GM18508 (cell line): ENCODE measurements around the gene POLR1F.
A peak's percentile ranks its signal among the peaks of the same experiment; 100 is the strongest.

Experiments
- ATAC-seq: cut with Tn5 transposase; IDR thresholded peaks from one replicate; pipeline ENCODE4 v1.9.1; 2021; ENCODE audit warnings: moderate number of reproducible peaks; ENCODE audit not compliant: insufficient read depth, unreplicated experiment

The POLR1F gene

DNA sequence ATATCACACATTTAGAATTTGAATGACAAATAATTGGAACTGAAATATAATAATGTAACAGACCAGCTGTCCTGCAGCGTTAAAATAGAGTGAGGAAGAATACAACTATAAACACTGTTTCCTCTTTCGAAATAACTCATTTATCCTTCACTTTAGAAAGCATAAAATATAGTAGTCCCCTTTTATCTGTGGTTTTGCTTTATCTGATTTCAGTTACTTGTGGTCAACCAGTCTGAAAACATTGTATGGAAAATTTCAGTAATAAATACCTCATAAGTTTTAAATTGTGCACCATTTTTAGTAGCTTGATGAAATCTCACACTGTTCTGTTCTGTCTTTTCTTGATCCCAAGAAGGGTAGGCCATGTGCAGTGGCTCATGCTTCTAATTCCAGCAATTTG is 31.7 kb downstream of the POLR1F start:
- ATAC-seq = peak; percentile 97

DNA sequence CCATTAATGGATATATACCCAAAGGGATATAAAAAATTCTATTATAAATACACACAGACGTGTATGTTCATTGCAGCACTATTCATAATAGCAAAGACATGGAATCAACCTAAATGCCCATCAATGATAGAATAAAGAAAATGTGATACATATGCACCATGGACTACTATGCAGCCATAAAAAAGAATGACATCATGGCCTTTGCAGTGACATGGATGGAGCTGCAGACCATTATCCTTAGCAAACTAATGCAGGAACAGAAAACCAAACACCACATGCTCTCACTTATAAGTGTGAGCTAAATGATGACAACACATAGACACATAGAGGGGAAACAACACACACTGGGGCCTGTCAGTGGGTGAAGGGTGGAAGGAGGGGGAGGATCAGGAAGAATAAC is 33.0 kb downstream of the POLR1F start:
- no peak for ATAC-seq

DNA sequence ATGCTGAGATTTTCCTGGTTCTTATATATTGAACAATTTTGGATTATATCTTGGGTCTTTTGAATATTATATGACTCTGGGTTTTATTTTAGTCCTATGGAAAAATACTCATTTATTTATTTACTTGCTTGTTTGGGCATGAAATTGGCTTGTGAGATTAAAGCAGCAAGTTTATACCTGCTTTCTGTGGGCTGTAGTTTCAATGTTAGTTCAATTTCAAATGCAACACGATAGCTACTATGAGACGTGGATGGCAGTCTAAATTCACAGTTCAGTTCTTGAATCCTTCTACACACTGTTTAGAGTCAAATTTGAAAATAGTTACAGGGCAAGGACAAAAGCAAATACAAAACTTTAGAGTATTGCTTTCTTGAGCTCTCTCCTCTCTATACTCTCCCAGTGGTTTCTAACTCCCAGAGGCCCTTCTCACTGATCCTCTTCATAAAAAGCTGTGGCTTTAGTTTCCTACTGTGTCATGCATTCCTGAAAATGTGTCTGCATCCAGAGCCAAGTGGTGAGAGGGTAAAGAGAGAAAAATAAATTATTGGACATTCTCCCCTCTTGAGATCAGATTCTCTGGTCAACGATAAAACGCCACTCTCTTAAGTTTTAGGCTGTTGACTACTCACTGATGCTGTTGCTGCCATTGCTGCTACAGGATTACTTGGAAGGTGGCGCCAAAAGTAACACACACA is 34.4 kb downstream of the POLR1F start:
- no peak for ATAC-seq

DNA sequence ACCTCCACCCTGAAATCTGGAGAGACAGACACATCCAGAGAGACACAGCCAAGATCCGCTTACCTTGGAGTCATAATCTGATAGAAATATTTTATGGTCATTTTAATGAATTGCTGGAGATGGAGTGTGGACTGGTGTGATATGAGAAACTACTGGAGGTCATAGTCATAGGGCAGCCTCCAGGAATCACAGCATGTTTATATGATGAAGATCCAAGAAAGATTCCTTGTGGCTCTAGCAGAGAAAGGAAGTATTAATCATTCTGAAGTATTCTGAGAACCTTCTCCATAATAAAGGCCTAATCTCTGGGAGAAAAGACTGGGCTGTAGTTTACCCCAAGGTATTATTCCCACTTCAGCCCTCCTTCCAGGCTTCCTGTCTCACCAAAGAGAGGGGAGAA is 38.0 kb downstream of the POLR1F start:
- no peak for ATAC-seq

DNA sequence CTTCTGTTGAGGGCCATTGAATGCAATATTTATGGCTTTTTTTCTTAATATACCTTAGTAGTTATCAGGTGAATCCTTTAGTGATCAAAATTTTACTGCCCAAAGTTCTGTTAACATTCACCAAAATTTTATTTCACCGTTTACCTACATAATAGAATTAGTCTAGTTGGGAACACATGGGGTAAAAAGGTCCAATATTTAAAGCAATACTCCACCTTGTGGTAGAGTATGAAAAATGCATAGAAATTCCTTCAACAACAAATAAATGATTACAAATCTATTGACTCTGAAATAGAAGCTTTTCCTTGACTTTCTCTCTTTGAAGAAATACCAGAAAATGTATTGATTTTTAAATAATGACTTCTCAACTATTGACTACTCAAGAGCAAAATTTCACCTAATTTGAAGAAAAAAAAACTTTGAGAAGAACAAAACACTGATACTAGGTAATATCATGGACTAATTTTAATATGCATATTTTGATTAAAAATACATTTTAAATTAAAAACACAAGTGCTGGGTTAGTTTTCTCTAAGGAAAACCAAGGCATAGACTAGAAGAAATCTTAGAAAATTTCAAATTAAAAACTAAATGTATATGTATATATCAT is 43.3 kb downstream of the POLR1F start:
- peak; percentile 42 for ATAC-seq

DNA sequence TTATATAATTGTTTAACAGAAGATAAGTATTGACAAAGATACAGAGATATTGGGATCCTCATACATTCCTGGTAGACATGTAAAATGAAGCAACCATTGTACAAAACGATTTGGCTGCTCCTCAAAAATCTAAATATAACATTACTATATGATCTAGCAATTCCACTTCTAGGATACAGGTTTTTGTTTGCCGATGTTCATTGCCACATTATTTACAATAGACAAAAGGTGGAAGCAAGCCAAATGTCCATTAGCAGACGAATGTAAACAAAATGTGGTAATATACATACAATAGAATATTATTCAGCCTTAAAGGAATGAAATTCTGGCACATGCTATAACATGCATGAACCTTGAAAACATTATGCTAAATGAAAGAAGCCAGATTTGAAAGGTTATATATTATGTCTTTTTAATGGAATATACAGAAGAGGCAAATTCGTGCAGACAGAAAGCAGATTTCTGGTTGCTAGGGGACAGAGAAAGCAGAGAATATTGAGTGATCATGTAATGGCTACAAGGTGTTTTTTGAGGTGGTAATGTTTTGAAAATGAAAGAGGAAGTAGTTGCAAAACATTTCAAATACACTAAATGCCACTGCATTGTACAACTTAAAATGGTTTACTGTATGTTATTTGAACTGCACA is 44.9 kb downstream of the POLR1F start:
- ATAC-seq = peak; percentile 96

DNA sequence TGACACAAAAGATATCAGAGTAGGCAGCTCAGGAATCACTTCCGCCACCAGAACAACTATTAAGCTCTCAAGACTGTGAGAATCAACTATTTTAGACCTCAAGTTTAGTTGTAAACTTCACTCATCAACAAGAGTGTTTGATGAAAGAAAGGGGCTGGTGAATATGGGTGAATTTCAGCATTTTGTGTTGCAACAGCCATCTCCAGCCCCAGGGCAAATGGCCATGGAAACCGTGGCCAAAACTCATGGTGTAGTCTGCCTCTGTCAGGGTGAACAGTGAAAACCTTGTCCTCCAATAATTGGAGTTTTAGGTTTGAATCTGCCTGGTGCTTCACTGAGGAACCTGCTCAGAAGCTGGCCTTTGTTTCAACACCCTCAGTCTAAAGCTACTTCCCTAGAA is 60.0 kb downstream of the POLR1F start:
- ATAC-seq = no peak
